Adrenal gland (tissue), 5 donors: Measurements from ENCODE around the gene HAUS3.

Source experiments
- CTCF ChIP-seq, 6 experiments: fragments of 450-650 bp in 4 of 6; fragments of 200-600 bp in 2 of 6; sonication (generic) in 1 of 6; IDR thresholded peaks; 1 replicate in 5 of 6; 2 replicates in 1 of 6; pipeline versions ENCODE4 v1.5.1 to v1.8.0; 2016 to 2021; ENCODE audit warnings: antibody characterized with exemption in 6 of 6, mild to moderate bottlenecking in 2 of 6, moderate library complexity in 1 of 6
- POLR2A ChIP-seq, 2 donors: fragments of 450-650 bp; IDR thresholded peaks; one replicate each; pipeline ENCODE4 v1.6.1; 2017; ENCODE audit warnings: antibody characterized with exemption in 2 of 2, mild to moderate bottlenecking in 2 of 2, moderate library complexity in 1 of 2
- donor health status: DM: no; HTN: no; CAD: no.

GRCh38 chr4:2271279-2272025 lies 29.5 kb upstream of the HAUS3 start:
- TF ChIP-seq CTCF (IDR thresholded peaks at IDR 0.05) (no peak), POLR2A (IDR thresholded peaks at IDR 0.05) (no peak)
